ENCODE measurements around the gene JAM2. TPM values are rescaled to one million over a fixed set of nuclear protein-coding genes. Genes with fewer than 3 reads are reported as not detected.

Gene JAM2
- total and polyA plus RNA-seq, 2 of the 4 experiments (the other 2 are of a cell fraction): 0.72 to 2.1 TPM

GRCh38 chr21:25710550-25710949 lies 71.5 kb downstream of the JAM2 start:
- Histone ChIP-seq H3K36me3 (ENCODE audit: control insufficient read depth, insufficient read depth, low read length) (no peaks in the 10 kb centered on the region), H3K9ac (ENCODE audit: low read depth, low read length) (no peak overlapping the region), H4K91ac (ENCODE audit: insufficient read depth, low read depth, low read length) (no peak overlapping the region), H3K4me3 (ENCODE audit: insufficient read depth, low read depth, low read length) (no peak overlapping the region), H2BK120ac (ENCODE audit: low read depth, low read length) (no peak overlapping the region), H4K20me1 (ENCODE audit: insufficient read depth, low read length) (no peaks in the 10 kb centered on the region), H3K14ac (replicated peaks; ENCODE audit: low read depth, low read length) (no peak overlapping the region), H3K79me1 (ENCODE audit: low read depth in 1 of 2, low read length in 2 of 2) (no peaks in the 10 kb centered on the region), H3K27me3 (ENCODE audit: control insufficient read depth, insufficient read depth, low read length) (no peaks in the 10 kb centered on the region), H2BK20ac (ENCODE audit: low read depth, low read length) (no peak overlapping the region), H3K9me1 (ENCODE audit: insufficient read depth, low read length) (0 out of 2 replicates have a peak, but pooled peaks cover 3% of the 10 kb centered on the region), H2BK5ac (ENCODE audit: low read depth, low read length, poor library complexity, severe bottlenecking) (no peak overlapping the region), H3K56ac (ENCODE audit: extremely low read depth, insufficient read depth, low read length) (no peak overlapping the region), H3K4ac (ENCODE audit: low read depth, low read length) (no peak overlapping the region; the same call in 1 of the 2 replicates), H2AK5ac (ENCODE audit: low read depth, low read length) (no peak overlapping the region), H3K9me3 (ENCODE audit: control insufficient read depth, insufficient read depth, low read length) (no peaks in the 10 kb centered on the region), H3K4me1 (ENCODE audit: control insufficient read depth, insufficient read depth, low read length) (no peaks in the 10 kb centered on the region), H4K8ac (ENCODE audit: low read depth in 2 of 2, low read length in 2 of 2) (no peak overlapping the region), H2AK9ac (replicated peaks; ENCODE audit: low read depth, low read length, poor library complexity) (no peak overlapping the region), H2BK15ac (ENCODE audit: low read depth, low read length) (no peak overlapping the region), H3K18ac (ENCODE audit: low read depth, low read length) (no peak overlapping the region), H2AFZ (replicated peaks; ENCODE audit: low read length, poor library complexity) (no peak overlapping the region), H3K4me2 (ENCODE audit: low read depth, low read length) (no peak overlapping the region), H3K23ac (ENCODE audit: low read depth, low read length) (no peak overlapping the region), H4K5ac (ENCODE audit: low read depth, low read length) (no peak overlapping the region), H3K27ac (ENCODE audit: insufficient read depth, low read length) (no peak overlapping the region)
- CTCF ChIA-PET: no interaction called here
- 63% methylated on average over 1 of the region's 5 CpGs; no CpG with 5 or more reads in 1 of the 2 experiments for WGBS, 2 experiments (ENCODE audit: extremely low coverage in 2 of 2, insufficient read length in 1 of 2)
- intact Hi-C loops (cut with micrococcal nuclease) (no loop called here), in situ Hi-C loops (cut with MboI; ENCODE audit: low sequenced_read_pairs) (no loop called here), dilution Hi-C loops (cut with HindIII; ENCODE audit: low sequenced_read_pairs, unreplicated experiment) (no loop called here)
- ATAC-seq (ENCODE audit: low read depth) (no peak), DNase-seq (no peak)
- TF ChIP-seq RFX5 (IDR thresholded peaks at IDR 0.05; ENCODE audit: low read depth, low read length) (no peak), MAZ (IDR thresholded peaks at IDR 0.05; ENCODE audit: borderline replicate concordance, low read depth, low read length) (no peak), CHD1 (IDR thresholded peaks at IDR 0.05; ENCODE audit: low read depth, low read length) (no peak), RAD21 (IDR thresholded peaks at IDR 0.05; ENCODE audit: low read length) (no peak), RCOR1 (IDR thresholded peaks at IDR 0.05; ENCODE audit: insufficient replicate concordance, low read length) (no peak), BHLHE40 (IDR thresholded peaks at IDR 0.05; ENCODE audit: low read depth, low read length) (no peak), MAFK (IDR thresholded peaks at IDR 0.05; ENCODE audit: low read depth, low read length) (no peak), ELK1 (IDR thresholded peaks at IDR 0.05; ENCODE audit: borderline replicate concordance, low read depth, low read length) (no peak), MXI1 (IDR thresholded peaks at IDR 0.05; ENCODE audit: borderline replicate concordance, low read depth, low read length) (no peak), CEBPB (IDR thresholded peaks at IDR 0.05; ENCODE audit: low read depth, low read length) (no peak), SMC3 (IDR thresholded peaks at IDR 0.05; ENCODE audit: low read depth, low read length) (no peak), USF2 (IDR thresholded peaks at IDR 0.05; ENCODE audit: low read depth, low read length) (no peak)
- POLR2A ChIA-PET (ENCODE audit: unreplicated experiment): no interaction called here
- BruUV-seq (replicated peaks): no TSS peak
